Trophoblast cell (in vitro differentiated cells and primary cell): ENCODE data around the gene COL4A1.

ENCODE experiments used
- DNase-seq, 2 donors: peaks; one replicate each; pipeline ENCODE4 v3.0.0-alpha.2; 2016
- H2AFZ ChIP-seq: 2 replicates; pipeline ENCODE4 v1.6.1; 2013; ENCODE audit warnings: low read length, moderate library complexity, mild to moderate bottlenecking; ENCODE audit not compliant: insufficient read depth, poor library complexity
- H2AK5ac ChIP-seq: 2 replicates; pipeline ENCODE4 v1.6.1; 2013; ENCODE audit warnings: mild to moderate bottlenecking, low read length
- H2BK120ac ChIP-seq: 2 replicates; pipeline ENCODE4 v1.6.1; 2013; ENCODE audit warnings: low read length, mild to moderate bottlenecking, moderate library complexity; ENCODE audit not compliant: insufficient read depth, poor library complexity
- H2BK12ac ChIP-seq: 2 replicates; pipeline ENCODE4 v1.6.1; 2013; ENCODE audit warnings: mild to moderate bottlenecking, low read length, moderate library complexity
- H2BK5ac ChIP-seq: 2 replicates; pipeline ENCODE4 v1.6.1; 2013; ENCODE audit warnings: low read length, low read depth, moderate library complexity, mild to moderate bottlenecking; ENCODE audit not compliant: poor library complexity
- H3K14ac ChIP-seq: 2 replicates; pipeline ENCODE4 v1.6.1; 2013; ENCODE audit warnings: mild to moderate bottlenecking, low read length
- H3K18ac ChIP-seq: 2 replicates; pipeline ENCODE4 v1.6.1; 2013; ENCODE audit warnings: mild to moderate bottlenecking, low read length
- H3K23ac ChIP-seq: 2 replicates; pipeline ENCODE4 v1.6.1; 2013; ENCODE audit warnings: low read length
- H3K27ac ChIP-seq: 2 replicates; pipeline ENCODE4 v1.5.1; 2013; ENCODE audit warnings: low read depth, mild to moderate bottlenecking, inconsistent platforms, low read length, moderate library complexity
- H3K27me3 ChIP-seq: 2 replicates; pipeline ENCODE4 v1.6.1; 2013; ENCODE audit warnings: inconsistent platforms, mild to moderate bottlenecking, low read length, moderate library complexity; ENCODE audit not compliant: insufficient read depth
- H3K36me3 ChIP-seq, 2 experiments: 1 replicate in 1 of 2; 2 replicates in 1 of 2; pipeline ENCODE4 v1.6.1; 2013; ENCODE audit warnings: low read length in 2 of 2, mild to moderate bottlenecking in 2 of 2, moderate library complexity in 1 of 2; ENCODE audit not compliant: insufficient read depth in 2 of 2, control insufficient read depth in 1 of 2
- H3K4ac ChIP-seq: 2 replicates; pipeline ENCODE4 v1.6.1; 2013; ENCODE audit warnings: low read depth, mild to moderate bottlenecking, low read length, moderate library complexity
- H3K4me1 ChIP-seq, 2 experiments: 1 replicate in 1 of 2; 2 replicates in 1 of 2; pipeline ENCODE4 v1.6.1; 2013; ENCODE audit warnings: low read length in 2 of 2, mild to moderate bottlenecking in 2 of 2, moderate library complexity in 1 of 2; ENCODE audit not compliant: insufficient read depth in 2 of 2, control insufficient read depth in 1 of 2
- H3K4me2 ChIP-seq: 2 replicates; pipeline ENCODE4 v1.6.1; 2013; ENCODE audit warnings: inconsistent platforms, mild to moderate bottlenecking, low read length, moderate library complexity
- H3K4me3 ChIP-seq: 2 replicates; pipeline ENCODE4 v1.5.1; 2013; ENCODE audit warnings: mild to moderate bottlenecking, low read depth, low read length, inconsistent platforms
- H3K79me1 ChIP-seq: one replicate; pipeline ENCODE4 v1.6.1; 2013; ENCODE audit warnings: low read length
- H3K79me2 ChIP-seq: 2 replicates; pipeline ENCODE4 v1.6.1; 2013; ENCODE audit warnings: low read length, mild to moderate bottlenecking; ENCODE audit not compliant: control insufficient read depth, insufficient read depth, poor library complexity
- H3K9ac ChIP-seq: 2 replicates; pipeline ENCODE4 v1.6.1; 2013; ENCODE audit warnings: mild to moderate bottlenecking, low read length
- H3K9me3 ChIP-seq: 2 replicates; pipeline ENCODE4 v1.6.1; 2013; ENCODE audit warnings: low read depth, mild to moderate bottlenecking, control low read depth, inconsistent platforms, low read length; ENCODE audit not compliant: insufficient read depth
- H4K12ac ChIP-seq: 2 replicates; pipeline ENCODE4 v1.6.1; 2013; ENCODE audit warnings: low read depth, mild to moderate bottlenecking, low read length, moderate library complexity
- H4K8ac ChIP-seq: 2 replicates; pipeline ENCODE4 v1.6.1; 2013; ENCODE audit warnings: low read depth, mild to moderate bottlenecking, low read length, moderate library complexity
- H4K91ac ChIP-seq: one replicate; pipeline ENCODE4 v1.6.1; 2013; ENCODE audit warnings: low read depth, mild to moderate bottlenecking, low read length, moderate library complexity
- WGBS: extraction: QIAGEN DNeasy Blood & Tissue Kit; methylation state at CpG from one replicate; pipeline ENCODE4 v1.1.7; 2013; ENCODE audit warnings: missing lambda C conversion rate; ENCODE audit not compliant: insufficient read length, insufficient coverage; ENCODE audit errors: extremely low coverage; 5-methylcytosine and 5-hydroxymethylcytosine counted together

The COL4A1 gene

DNA sequence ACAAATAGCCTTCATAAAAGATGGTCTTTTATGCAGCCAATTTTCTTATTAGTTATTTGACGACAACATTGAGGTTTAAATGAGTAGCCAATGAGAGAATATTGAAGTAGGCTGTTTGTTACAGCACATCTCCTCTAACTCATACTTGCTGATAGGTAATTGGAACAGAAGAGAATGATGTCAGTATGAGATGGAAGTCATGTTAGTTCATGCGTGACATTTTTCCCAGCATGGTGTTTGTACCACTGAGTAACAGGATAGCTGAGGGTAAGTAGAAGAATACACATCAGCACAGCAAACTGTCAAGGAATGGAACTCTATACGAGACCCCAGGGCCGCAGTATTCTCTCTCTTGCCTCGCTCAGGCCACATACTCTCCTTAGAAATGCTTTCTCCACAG lies 37.4 kb upstream of the COL4A1 start:
- Histone ChIP-seq H4K91ac (no peak overlapping the region), H3K27ac (no peak overlapping the region), H3K14ac (no peak overlapping the region), H4K8ac (no peak overlapping the region), H2BK5ac (no peak overlapping the region), H2BK120ac (no peak overlapping the region), H2AFZ (no peak overlapping the region), H4K12ac (no peak overlapping the region), H3K79me1 (peaks cover 37% of the 10 kb centered on the region), H3K9ac (no peak overlapping the region), H3K27me3 (no peaks in the 10 kb centered on the region), H3K4me1 (peaks cover 38 to 48% of the 10 kb centered on the region in 2 experiments), H2AK5ac (no peak overlapping the region), H2BK12ac (no peak overlapping the region), H3K4me2 (no peak overlapping the region), H3K36me3 (peaks cover 9 to 14% of the 10 kb centered on the region in 2 experiments), H3K23ac (no peak overlapping the region), H3K4me3 (no peak overlapping the region), H3K4ac (no peak overlapping the region), H3K9me3 (no peaks in the 10 kb centered on the region), H3K79me2 (peaks cover 4% of the 10 kb centered on the region), H3K18ac (no peak overlapping the region)
- WGBS: no CpG with 5 or more reads among the region's 5 CpGs
- DNase-seq: no peak

DNA sequence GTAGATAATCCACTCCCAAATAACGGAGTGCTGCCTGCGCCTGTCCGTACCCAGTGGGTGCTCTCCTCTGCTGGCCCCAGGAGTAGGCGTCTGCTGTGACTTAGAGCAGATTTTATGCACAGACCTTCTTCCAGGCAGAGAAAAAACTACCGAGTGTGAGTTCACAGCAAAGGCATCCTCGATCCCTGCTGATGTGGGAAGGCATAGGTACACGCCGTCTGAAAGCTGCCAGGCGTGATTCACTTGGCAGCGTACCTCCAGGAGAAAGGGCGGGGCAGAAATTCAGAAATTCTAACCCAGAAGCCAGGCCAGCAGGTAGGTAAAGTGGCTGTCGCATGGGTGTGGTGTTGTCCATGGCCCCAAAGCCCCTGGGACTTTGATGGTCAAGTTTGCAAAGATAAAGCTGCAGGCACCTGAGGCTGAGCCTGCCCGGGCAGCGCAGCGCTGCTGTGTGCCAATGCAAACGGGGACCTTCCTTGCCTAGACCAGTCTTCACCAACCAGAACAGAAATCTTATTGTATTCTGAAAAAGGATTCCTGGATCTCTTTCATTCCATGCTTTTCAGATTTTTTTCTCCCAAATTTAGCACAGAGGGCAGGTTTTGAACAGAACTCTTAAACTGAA lies 36.4 kb upstream of the COL4A1 start:
- H3K79me1 ChIP-seq: peaks cover 39% of the 10 kb centered on the region
- no CpG with 5 or more reads among the region's 16 CpGs for WGBS
- no peak overlapping the region for H3K23ac ChIP-seq
- no peaks in the 10 kb centered on the region for H3K27me3 ChIP-seq
- peaks cover 7% of the 10 kb centered on the region for H3K79me2 ChIP-seq
- peak; percentile 86 to 91 for DNase-seq
- H3K14ac ChIP-seq: no peak overlapping the region
- H2BK5ac ChIP-seq: peak overlapping the region; percentile 4
- H3K4ac ChIP-seq: peak overlapping the region; percentile 31
- H2AFZ ChIP-seq: no peak overlapping the region
- H3K9me3 ChIP-seq: no peaks in the 10 kb centered on the region
- peaks cover 9 to 14% of the 10 kb centered on the region in 2 experiments for H3K36me3 ChIP-seq
- no peak overlapping the region for H2BK12ac ChIP-seq
- H4K91ac ChIP-seq: no peak overlapping the region
- no peak overlapping the region for H3K9ac ChIP-seq
- no peak overlapping the region for H2BK120ac ChIP-seq
- H4K12ac ChIP-seq: no peak overlapping the region
- H3K4me2 ChIP-seq: no peak overlapping the region
- peaks cover 40 to 50% of the 10 kb centered on the region in 2 experiments for H3K4me1 ChIP-seq
- no peak overlapping the region for H3K4me3 ChIP-seq
- H3K27ac ChIP-seq: no peak overlapping the region
- H4K8ac ChIP-seq: no peak overlapping the region
- H2AK5ac ChIP-seq: no peak overlapping the region
- H3K18ac ChIP-seq: peak overlapping the region; percentile 22

DNA sequence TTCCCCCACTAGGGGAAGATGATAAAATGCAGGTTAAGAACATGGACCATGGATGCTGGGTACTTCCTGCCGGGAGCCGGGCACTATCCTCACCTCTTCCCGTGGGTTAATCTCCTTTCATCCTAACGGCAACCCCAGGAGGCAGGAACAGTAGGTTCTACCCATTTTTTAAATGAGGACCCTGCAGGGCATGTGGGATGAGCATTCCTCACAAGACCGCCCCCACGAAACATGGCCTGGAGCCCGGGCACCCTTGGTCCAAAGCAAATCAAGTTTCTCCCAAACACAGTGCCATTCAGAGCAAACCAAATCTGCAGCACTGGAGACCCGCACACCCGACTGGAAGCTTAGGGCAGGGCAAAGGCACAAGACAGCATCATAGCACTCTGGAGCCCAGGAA lies 35.5 kb upstream of the COL4A1 start:
- H3K4me2 ChIP-seq: no peak overlapping the region
- H4K8ac ChIP-seq: no peak overlapping the region
- no peak for DNase-seq
- H3K27ac ChIP-seq: no peak overlapping the region
- no peak overlapping the region for H3K4me3 ChIP-seq
- H3K79me1 ChIP-seq: peaks cover 40% of the 10 kb centered on the region
- H3K23ac ChIP-seq: no peak overlapping the region
- H3K4ac ChIP-seq: peak overlapping the region; percentile 27
- H3K4me1 ChIP-seq: peaks cover 35 to 47% of the 10 kb centered on the region in 2 experiments
- H3K18ac ChIP-seq: peak overlapping the region; percentile 18
- H2BK5ac ChIP-seq: no peak overlapping the region
- H3K9me3 ChIP-seq: no peaks in the 10 kb centered on the region
- no peaks in the 10 kb centered on the region for H3K27me3 ChIP-seq
- peaks cover 10 to 14% of the 10 kb centered on the region in 2 experiments for H3K36me3 ChIP-seq
- H2BK120ac ChIP-seq: no peak overlapping the region
- peak overlapping the region; percentile 15 for H2AK5ac ChIP-seq
- H3K9ac ChIP-seq: no peak overlapping the region
- H4K12ac ChIP-seq: no peak overlapping the region
- no peak overlapping the region for H2BK12ac ChIP-seq
- H3K14ac ChIP-seq: no peak overlapping the region
- H2AFZ ChIP-seq: no peak overlapping the region
- H3K79me2 ChIP-seq: peaks cover 5% of the 10 kb centered on the region
- WGBS: no CpG with 5 or more reads among the region's 9 CpGs
- H4K91ac ChIP-seq: no peak overlapping the region

DNA sequence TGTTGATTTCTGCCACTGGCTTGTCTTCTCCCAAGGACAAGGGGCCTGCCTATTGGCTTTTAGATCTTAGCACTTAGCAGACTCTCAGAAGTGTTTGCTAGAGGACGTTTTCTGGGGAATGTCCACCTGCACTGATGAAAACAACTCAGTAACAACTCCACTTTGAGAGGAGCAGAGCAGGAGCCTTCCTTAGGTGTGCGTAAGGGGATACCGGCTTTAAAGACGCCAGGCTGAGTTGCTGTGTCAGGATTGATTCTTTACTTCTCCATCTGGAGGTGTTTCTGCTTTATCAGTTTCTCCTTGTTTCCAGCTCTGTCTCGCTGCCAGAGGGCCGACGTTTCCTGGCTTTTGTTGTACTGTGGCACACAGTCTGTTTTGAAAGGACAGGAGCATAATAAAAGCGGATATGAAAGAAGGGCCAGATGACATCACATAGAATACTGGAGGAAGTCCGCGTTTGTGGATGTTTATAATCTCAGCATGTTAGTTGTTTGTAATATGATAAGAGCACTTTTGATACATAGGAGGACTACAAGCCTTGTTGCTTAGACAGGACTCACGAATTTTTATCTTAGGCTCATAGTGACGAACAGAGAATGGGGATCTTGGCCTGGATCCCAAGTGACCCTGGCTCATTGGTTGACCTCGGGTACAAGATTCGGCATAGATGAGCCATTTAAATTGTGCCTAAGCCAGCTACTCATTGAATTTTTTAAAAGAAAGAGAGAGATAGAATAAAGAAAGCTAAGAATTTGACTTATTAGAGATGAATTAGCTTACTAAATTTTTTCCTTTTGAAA lies 34.7 kb upstream of the COL4A1 start:
- Histone ChIP-seq H3K79me1 (peaks cover 40% of the 10 kb centered on the region), H3K18ac (peak overlapping the region; percentile 2), H3K4me2 (no peak overlapping the region), H3K23ac (no peak overlapping the region), H3K9ac (no peak overlapping the region), H3K36me3 (peaks cover 17 to 18% of the 10 kb centered on the region in 2 experiments), H3K79me2 (peaks cover 6% of the 10 kb centered on the region), H3K4ac (no peak overlapping the region), H3K14ac (peak overlapping the region; percentile 6), H3K4me3 (no peak overlapping the region), H3K4me1 (peaks cover 35 to 47% of the 10 kb centered on the region in 2 experiments), H3K27me3 (no peaks in the 10 kb centered on the region), H2BK12ac (peak overlapping the region; percentile 23), H2BK120ac (peak overlapping the region; percentile 8), H4K8ac (no peak overlapping the region), H3K9me3 (peaks cover 1% of the 10 kb centered on the region), H2BK5ac (peak overlapping the region; percentile 14), H4K12ac (no peak overlapping the region), H2AK5ac (no peak overlapping the region), H2AFZ (no peak overlapping the region), H3K27ac (peak overlapping the region; percentile 38), H4K91ac (peak overlapping the region; percentile 52)
- DNase-seq: no peak
- no CpG with 5 or more reads among the region's 14 CpGs for WGBS
